Karpas-422 (cell line): ENCODE measurements around the gene TTLL5. TPM values are rescaled to one million over a fixed set of nuclear protein-coding genes. Genes with fewer than 3 reads are reported as not detected.

Experiments
- DNase-seq: peaks from one replicate; pipeline ENCODE4 v3.0.0-alpha.2; 2015
- H2AFZ ChIP-seq: fragments of 200-600 bp; sonication (generic); 2 replicates; pipeline ENCODE4 v1.6.1; 2014; ENCODE audit warnings: antibody characterized with exemption, low read length, mixed read lengths
- H3K27ac ChIP-seq: fragments of 200-600 bp; sonication (generic); 2 replicates; pipeline ENCODE4 v1.5.1; 2014; ENCODE audit warnings: mild to moderate bottlenecking, low read length, moderate library complexity
- H3K27me3 ChIP-seq: fragments of 200-600 bp; sonication (generic); 2 replicates; pipeline ENCODE4 v1.6.1; 2014; ENCODE audit warnings: low read length, mixed read lengths
- H3K36me3 ChIP-seq: fragments of 200-600 bp; sonication (generic); 2 replicates; pipeline ENCODE4 v1.6.1; 2014; ENCODE audit warnings: low read length, mixed read lengths; ENCODE audit not compliant: insufficient read depth
- H3K4me1 ChIP-seq: fragments of 200-600 bp; sonication (generic); 2 replicates; pipeline ENCODE4 v1.6.1; 2014; ENCODE audit warnings: mild to moderate bottlenecking, low read length, mixed read lengths
- H3K4me2 ChIP-seq: fragments of 200-600 bp; sonication (generic); 2 replicates; pipeline ENCODE4 v1.6.1; 2014; ENCODE audit warnings: low read length, low read depth, mild to moderate bottlenecking; ENCODE audit not compliant: poor library complexity, severe bottlenecking
- H3K4me3 ChIP-seq: fragments of 200-600 bp; sonication (generic); 2 replicates; pipeline ENCODE4 v1.5.1; 2014; ENCODE audit warnings: mild to moderate bottlenecking, antibody characterized with exemption, low read length, mixed read lengths
- H3K79me2 ChIP-seq: fragments of 200-600 bp; sonication (generic); 2 replicates; pipeline ENCODE4 v1.6.1; 2014; ENCODE audit warnings: mild to moderate bottlenecking, low read length, mixed read lengths
- H3K9ac ChIP-seq: fragments of 200-600 bp; sonication (generic); 2 replicates; pipeline ENCODE4 v1.6.0; 2014; ENCODE audit warnings: low read length
- H3K9me2 ChIP-seq: fragments of 200-600 bp; sonication (generic), shearing (Covaris generic); replicated peaks from 2 replicates; pipeline ENCODE4 v1.6.0; 2014; ENCODE audit warnings: mild to moderate bottlenecking, low read length, moderate library complexity; ENCODE audit not compliant: insufficient read depth
- H3K9me3 ChIP-seq: fragments of 300-700, 200-600 bp; sonication (generic); 2 replicates; pipeline ENCODE4 v1.6.1; 2014; ENCODE audit warnings: low read length, mixed read lengths
- H4K20me1 ChIP-seq: fragments of 200-600 bp; sonication (generic); 2 replicates; pipeline ENCODE4 v1.6.1; 2014; ENCODE audit warnings: mild to moderate bottlenecking, antibody characterized with exemption, low read length, low read depth; ENCODE audit not compliant: insufficient read depth
- total RNA-seq: library from RNA; depleted of rRNA; stranded (reverse); fragments of >200 nt; shearing (Covaris generic); gene quantifications from 2 replicates; pipeline ENCODE4 v1.2.3, GENCODE V29; 2014; ENCODE audit warnings: low replicate concordance; rRNA removed

Gene TTLL5
- total RNA-seq, result 28.6 and 53.7 TPM in 2 replicates

- Histone ChIP-seq H3K9ac (peak within 1 kb of the TSS; percentile 81), H4K20me1 (no peaks in the 10 kb centered on the region), H3K4me2 (peak within 1 kb of the TSS; percentile 83), H3K4me3 (peak within 1 kb of the TSS; percentile 79), H3K36me3 (peaks cover 7% of the 10 kb centered on the region; the same call in 1 of the 2 replicates), H3K9me3 (no peaks in the 10 kb centered on the region), H3K79me2 (peaks cover 73% of the 10 kb centered on the region), H2AFZ (peak within 1 kb of the TSS; percentile 62), H3K27me3 (no peaks in the 10 kb centered on the region), H3K9me2 (no peaks in the 10 kb centered on the region), H3K4me1 (peaks cover 30% of the 10 kb centered on the region), H3K27ac (peak within 1 kb of the TSS; percentile 52)
- peak; percentile 100 for DNase-seq
These were observed at the start of gene TTLL5, which contains the start of gene ERG28 for GRCh38 chr14:75660630-75661498. Gene TTLL5, plus strand, starts transcription at chr14:75661246. Its CDS starts 1,904 bp downstream, at chr14:75663150. Gene ERG28, minus strand, starts transcription at chr14:75660876. Its CDS starts 3,374 bp downstream, at chr14:75657502.

- Histone ChIP-seq H3K4me3 (no peak overlapping the region), H3K36me3 (no peaks in the 10 kb centered on the region), H3K27ac (no peak overlapping the region), H3K4me2 (no peak overlapping the region), H3K27me3 (peaks cover 2% of the 10 kb centered on the region; the same call in 1 of the 2 replicates), H3K79me2 (no peaks in the 10 kb centered on the region), H3K9me2 (no peaks in the 10 kb centered on the region), H3K9ac (no peak overlapping the region), H4K20me1 (no peaks in the 10 kb centered on the region), H3K4me1 (peaks cover 8% of the 10 kb centered on the region), H3K9me3 (no peaks in the 10 kb centered on the region; the same call in 1 of the 2 replicates), H2AFZ (no peak overlapping the region)
- no peak for DNase-seq
These were observed 48.9 kb upstream of the TTLL5 start for GRCh38 chr14:75612157-75612556.

GRCh38 chr14:75614179-75614578 is 46.9 kb upstream of the TTLL5 start:
- no peak overlapping the region for H3K4me3 ChIP-seq
- H3K36me3 ChIP-seq, result no peaks in the 10 kb centered on the region
- H3K9me3 ChIP-seq, result no peaks in the 10 kb centered on the region; the same call in 1 of the 2 replicates
- H3K9ac ChIP-seq, result no peak overlapping the region
- H3K27me3 ChIP-seq, result no peaks in the 10 kb centered on the region
- no peak overlapping the region for H3K27ac ChIP-seq
- H3K4me2 ChIP-seq, result no peak overlapping the region
- no peaks in the 10 kb centered on the region for H4K20me1 ChIP-seq
- H3K4me1 ChIP-seq, result peaks cover 8% of the 10 kb centered on the region
- no peaks in the 10 kb centered on the region for H3K9me2 ChIP-seq
- DNase-seq, result no peak
- no peaks in the 10 kb centered on the region for H3K79me2 ChIP-seq
- H2AFZ ChIP-seq, result no peak overlapping the region

DNA sequence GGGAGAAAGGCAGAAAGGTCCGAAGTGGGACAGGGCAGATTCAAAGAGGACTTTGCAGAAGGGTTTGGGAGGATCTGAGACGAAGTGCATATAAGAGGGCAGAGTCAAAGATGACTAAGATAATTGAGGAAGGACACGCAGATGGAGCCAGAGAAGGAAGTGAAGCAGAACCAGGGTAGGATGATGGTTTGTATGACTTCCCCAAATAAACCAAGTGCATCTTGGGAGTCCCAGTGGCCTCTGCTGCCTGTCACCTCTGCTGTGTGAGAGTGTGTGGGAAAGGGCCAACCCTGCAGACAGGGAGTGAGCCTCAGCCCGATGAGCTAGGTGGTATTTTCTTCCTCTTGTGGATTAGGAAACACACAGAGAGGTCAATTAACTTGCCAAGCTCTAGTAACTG is 45.8 kb upstream of the TTLL5 start:
- no peak overlapping the region for H3K4me2 ChIP-seq
- H3K27ac ChIP-seq, result no peak overlapping the region
- H3K79me2 ChIP-seq, result no peaks in the 10 kb centered on the region
- no peaks in the 10 kb centered on the region for H4K20me1 ChIP-seq
- H3K9me3 ChIP-seq, result no peaks in the 10 kb centered on the region; the same call in 1 of the 2 replicates
- no peak overlapping the region for H3K9ac ChIP-seq
- 0 out of 2 replicates have a peak overlapping the region, but pooled peaks have one; percentile 6 for H2AFZ ChIP-seq
- no peaks in the 10 kb centered on the region for H3K27me3 ChIP-seq
- peaks cover 8% of the 10 kb centered on the region for H3K4me1 ChIP-seq
- no peaks in the 10 kb centered on the region for H3K9me2 ChIP-seq
- no peaks in the 10 kb centered on the region for H3K36me3 ChIP-seq
- H3K4me3 ChIP-seq, result no peak overlapping the region
- peak; percentile 81 for DNase-seq

GRCh38 chr14:75619548-75619947 is 41.5 kb upstream of the TTLL5 start:
- no peaks in the 10 kb centered on the region for H3K9me3 ChIP-seq
- H4K20me1 ChIP-seq, result no peaks in the 10 kb centered on the region
- no peaks in the 10 kb centered on the region for H3K9me2 ChIP-seq
- H3K27me3 ChIP-seq, result no peaks in the 10 kb centered on the region
- H3K4me3 ChIP-seq, result no peak overlapping the region
- H3K4me1 ChIP-seq, result peaks cover 23% of the 10 kb centered on the region
- no peaks in the 10 kb centered on the region for H3K36me3 ChIP-seq
- H3K27ac ChIP-seq, result no peak overlapping the region
- no peak for DNase-seq
- H3K79me2 ChIP-seq, result no peaks in the 10 kb centered on the region
- H3K4me2 ChIP-seq, result no peak overlapping the region
- H2AFZ ChIP-seq, result no peak overlapping the region
- H3K9ac ChIP-seq, result no peak overlapping the region

DNA sequence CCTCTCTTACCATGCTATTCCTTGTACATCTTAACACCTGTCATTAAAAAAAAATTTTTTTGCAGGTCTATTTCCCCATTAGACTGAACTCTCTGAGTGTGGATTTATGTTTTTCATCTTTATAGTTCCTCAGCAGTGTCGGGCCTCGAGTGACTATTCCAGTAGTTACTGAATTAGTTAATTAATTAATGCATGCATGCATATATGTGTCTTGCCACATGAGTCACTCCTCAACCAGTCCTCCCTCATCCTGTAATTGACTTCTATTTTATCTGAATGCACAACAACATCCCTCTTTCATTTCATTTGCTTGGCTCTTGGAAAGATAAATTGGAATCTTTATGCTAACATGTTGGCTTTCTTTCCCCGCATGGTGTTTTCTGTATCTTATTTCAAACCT is 36.0 kb upstream of the TTLL5 start:
- Histone ChIP-seq H3K4me2 (no peak overlapping the region), H3K9ac (no peak overlapping the region), H4K20me1 (no peaks in the 10 kb centered on the region), H3K79me2 (no peaks in the 10 kb centered on the region), H2AFZ (no peak overlapping the region), H3K36me3 (no peaks in the 10 kb centered on the region), H3K27me3 (no peaks in the 10 kb centered on the region), H3K27ac (no peak overlapping the region), H3K4me1 (peaks cover 18% of the 10 kb centered on the region), H3K9me3 (no peaks in the 10 kb centered on the region), H3K9me2 (no peaks in the 10 kb centered on the region), H3K4me3 (no peak overlapping the region)
- no peak for DNase-seq

DNA sequence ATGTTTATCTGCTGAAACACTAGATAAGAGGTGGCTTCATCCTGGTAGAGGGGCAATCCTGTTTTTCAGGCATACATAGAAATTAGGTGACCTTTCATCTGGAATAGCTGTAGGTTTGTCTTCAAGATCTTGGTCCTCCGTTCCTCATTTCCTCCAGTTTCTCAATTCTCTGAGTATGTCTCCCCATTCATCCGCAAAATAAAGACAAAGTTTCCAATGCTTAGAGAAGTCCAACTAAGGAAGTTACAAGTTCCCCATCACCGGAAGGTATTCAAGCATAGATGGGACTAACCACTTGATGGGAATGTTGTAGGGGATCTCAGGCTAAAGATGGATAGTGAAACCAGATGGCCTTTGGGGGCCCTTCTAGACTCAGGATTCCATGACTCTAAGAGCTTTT is 34.6 kb upstream of the TTLL5 start:
- no peaks in the 10 kb centered on the region for H3K79me2 ChIP-seq
- H3K9me3 ChIP-seq, result no peaks in the 10 kb centered on the region
- H3K4me1 ChIP-seq, result peaks cover 22% of the 10 kb centered on the region
- no peaks in the 10 kb centered on the region for H3K36me3 ChIP-seq
- no peaks in the 10 kb centered on the region for H3K9me2 ChIP-seq
- H3K4me2 ChIP-seq, result no peak overlapping the region
- H3K9ac ChIP-seq, result no peak overlapping the region
- H3K27me3 ChIP-seq, result no peaks in the 10 kb centered on the region
- no peaks in the 10 kb centered on the region for H4K20me1 ChIP-seq
- H3K4me3 ChIP-seq, result no peak overlapping the region
- no peak overlapping the region for H2AFZ ChIP-seq
- DNase-seq, result no peak
- no peak overlapping the region for H3K27ac ChIP-seq

DNA sequence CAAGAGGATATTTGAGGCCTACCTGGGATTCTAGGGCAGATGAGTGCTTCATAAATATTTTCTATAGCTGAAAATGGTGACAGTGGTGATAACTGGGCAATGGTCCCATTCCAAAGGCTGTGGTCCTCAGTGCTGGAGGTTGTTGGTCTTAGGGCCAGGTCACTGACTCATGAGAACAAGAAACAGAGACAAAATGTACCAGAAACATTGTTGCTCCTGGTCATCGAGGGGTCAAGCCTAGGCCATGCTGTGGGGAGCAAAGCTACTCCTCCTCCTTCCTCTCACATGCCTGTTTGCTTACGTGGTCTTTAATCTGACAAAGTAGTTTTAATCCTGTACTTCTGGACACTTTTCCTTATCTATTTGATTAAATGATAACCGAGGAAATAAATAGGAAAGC is 34.2 kb upstream of the TTLL5 start:
- Histone ChIP-seq H3K4me1 (peaks cover 24% of the 10 kb centered on the region), H3K27me3 (no peaks in the 10 kb centered on the region), H2AFZ (no peak overlapping the region), H3K4me3 (no peak overlapping the region), H3K9ac (no peak overlapping the region), H3K79me2 (no peaks in the 10 kb centered on the region), H3K4me2 (no peak overlapping the region), H3K9me2 (no peaks in the 10 kb centered on the region), H3K27ac (no peak overlapping the region), H3K36me3 (no peaks in the 10 kb centered on the region), H4K20me1 (no peaks in the 10 kb centered on the region), H3K9me3 (no peaks in the 10 kb centered on the region)
- DNase-seq, result no peak
